ENCODE results near the gene IGSF5.
A peak's percentile ranks its signal among the peaks of the same experiment; 100 is the strongest.

Gene IGSF5

DNA sequence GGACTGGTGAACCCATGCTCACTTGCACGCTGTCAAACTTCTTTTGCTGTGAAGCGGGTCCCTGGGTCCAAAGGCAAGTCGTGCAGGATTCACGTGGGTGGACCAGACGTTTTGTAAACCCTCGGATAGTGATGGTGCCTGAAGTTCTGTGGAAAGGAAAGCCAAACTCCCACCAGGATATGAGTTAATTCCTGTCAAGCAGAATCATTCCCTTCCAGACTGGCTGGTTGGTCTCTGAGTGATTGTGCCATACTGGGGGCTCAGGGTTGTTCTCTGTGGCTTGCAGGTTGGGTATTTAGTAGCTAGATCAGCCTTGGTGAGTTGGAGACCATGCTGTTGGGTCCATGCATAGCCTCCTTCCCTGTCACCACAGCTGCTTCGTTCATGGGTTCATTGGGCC, 32.7 kb upstream of the IGSF5 start:
- no peak overlapping the region for H3K27ac ChIP-seq
- TF ChIP-seq ZFX (IDR thresholded peaks at IDR 0.05; ENCODE audit: borderline replicate concordance) = no peak
- TF ChIP-seq, protein P1, sequence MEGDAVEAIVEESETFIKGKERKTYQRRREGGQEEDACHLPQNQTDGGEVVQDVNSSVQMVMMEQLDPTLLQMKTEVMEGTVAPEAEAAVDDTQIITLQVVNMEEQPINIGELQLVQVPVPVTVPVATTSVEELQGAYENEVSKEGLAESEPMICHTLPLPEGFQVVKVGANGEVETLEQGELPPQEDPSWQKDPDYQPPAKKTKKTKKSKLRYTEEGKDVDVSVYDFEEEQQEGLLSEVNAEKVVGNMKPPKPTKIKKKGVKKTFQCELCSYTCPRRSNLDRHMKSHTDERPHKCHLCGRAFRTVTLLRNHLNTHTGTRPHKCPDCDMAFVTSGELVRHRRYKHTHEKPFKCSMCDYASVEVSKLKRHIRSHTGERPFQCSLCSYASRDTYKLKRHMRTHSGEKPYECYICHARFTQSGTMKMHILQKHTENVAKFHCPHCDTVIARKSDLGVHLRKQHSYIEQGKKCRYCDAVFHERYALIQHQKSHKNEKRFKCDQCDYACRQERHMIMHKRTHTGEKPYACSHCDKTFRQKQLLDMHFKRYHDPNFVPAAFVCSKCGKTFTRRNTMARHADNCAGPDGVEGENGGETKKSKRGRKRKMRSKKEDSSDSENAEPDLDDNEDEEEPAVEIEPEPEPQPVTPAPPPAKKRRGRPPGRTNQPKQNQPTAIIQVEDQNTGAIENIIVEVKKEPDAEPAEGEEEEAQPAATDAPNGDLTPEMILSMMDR (IDR thresholded peaks at IDR 0.05) = no peak

DNA sequence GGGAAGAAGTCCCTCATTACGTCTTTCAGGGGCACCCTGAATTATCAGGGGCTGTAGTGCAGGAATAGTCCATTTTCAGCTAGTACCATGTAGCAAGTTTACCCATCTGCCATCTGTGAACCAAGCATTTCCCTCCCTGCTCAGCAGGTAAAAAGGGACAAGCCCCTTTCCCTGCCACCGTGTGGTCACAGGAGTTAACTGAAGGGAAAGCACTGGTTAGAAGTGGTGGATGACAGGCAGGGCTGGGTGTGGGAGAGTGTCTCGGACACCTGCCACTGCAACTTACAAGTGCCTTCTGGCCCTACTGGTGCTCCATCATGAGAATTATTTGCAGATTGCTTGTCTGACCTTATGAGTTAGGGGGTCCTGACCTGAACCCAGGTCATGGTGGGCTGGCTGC, 32.0 kb upstream of the IGSF5 start:
- TF ChIP-seq, protein P1 (IDR thresholded peaks at IDR 0.05) = peak; percentile 21; the same call in 1 of the 2 replicates
- TF ChIP-seq ZFX (IDR thresholded peaks at IDR 0.05; ENCODE audit: borderline replicate concordance) = no peak
- H3K27ac ChIP-seq = no peak overlapping the region

- no peak overlapping the region for H3K27ac ChIP-seq
- TF ChIP-seq, protein P1 (IDR thresholded peaks at IDR 0.05) = no peak
- no peak for TF ChIP-seq ZFX (IDR thresholded peaks at IDR 0.05; ENCODE audit: borderline replicate concordance)
Measured at GRCh38 chr21:39713905-39714304, 31.1 kb upstream of the IGSF5 start.

- H3K27ac ChIP-seq = no peak overlapping the region
- TF ChIP-seq, protein P1 (IDR thresholded peaks at IDR 0.05) = no peak
- no peak for TF ChIP-seq ZFX (IDR thresholded peaks at IDR 0.05; ENCODE audit: borderline replicate concordance)
Measured at GRCh38 chr21:39714331-39714730, 30.7 kb upstream of the IGSF5 start.

DNA sequence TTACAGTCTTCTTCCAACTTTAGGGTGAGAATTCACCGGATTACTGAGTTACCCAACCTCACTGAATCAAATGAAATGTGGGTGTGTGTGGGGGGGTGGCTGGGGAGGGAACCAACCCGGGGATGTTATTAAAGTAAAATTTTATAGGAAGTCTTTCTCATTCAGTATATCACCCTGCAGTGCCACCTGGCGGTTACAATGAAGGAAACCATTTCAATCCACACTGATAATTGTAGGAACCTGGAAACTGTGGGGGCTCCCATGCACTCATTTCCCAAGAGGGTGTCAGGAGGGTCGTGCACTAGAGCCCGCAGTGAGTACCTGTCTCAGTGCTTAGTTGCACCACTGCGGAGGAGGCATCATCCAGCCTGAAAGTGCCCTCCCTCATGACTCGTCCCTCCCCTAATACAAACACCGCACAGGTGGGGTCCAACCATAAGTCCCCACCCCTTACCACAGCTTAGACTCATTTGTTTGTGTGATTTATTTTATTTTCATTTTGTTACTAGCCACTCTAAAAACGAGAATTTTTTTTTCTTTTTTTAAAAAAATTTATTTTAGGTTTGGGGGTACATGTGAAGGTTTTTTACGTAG, 29.1 kb upstream of the IGSF5 start:
- no peak for TF ChIP-seq ZFX (IDR thresholded peaks at IDR 0.05; ENCODE audit: borderline replicate concordance)
- TF ChIP-seq, protein P1 (IDR thresholded peaks at IDR 0.05) = peak; percentile 80

DNA sequence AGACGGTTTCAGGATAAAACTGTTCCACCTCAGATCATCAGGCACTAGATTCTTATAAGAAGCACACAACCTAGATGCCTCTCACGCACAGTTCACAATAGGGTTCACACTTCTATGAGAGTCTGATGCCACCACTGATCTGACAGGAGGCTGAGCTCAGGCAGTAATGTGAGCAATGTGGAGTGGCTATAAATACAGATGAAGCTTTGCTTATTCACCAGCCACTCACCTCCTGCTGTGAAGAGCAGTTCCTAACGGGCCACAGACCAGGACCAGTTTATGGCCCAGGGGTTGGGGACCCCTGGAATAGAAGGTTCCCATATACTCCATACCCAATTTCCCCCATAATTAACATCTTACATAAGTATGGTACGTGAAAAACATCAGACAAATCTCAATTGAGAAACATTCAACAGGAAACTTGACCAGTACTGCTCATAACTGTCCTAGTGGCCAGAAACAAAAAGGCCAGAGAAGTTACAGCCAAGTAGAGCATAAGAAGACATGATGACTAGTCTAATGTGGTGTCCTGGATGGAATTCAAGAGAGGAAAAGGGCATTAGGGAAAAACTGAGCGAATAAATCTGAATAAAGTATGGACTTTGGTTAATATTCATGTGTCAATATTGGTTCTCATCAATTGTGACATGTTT, 24.7 kb upstream of the IGSF5 start:
- no peak for TF ChIP-seq ZFX (IDR thresholded peaks at IDR 0.05; ENCODE audit: borderline replicate concordance)
- TF ChIP-seq, protein P1 (IDR thresholded peaks at IDR 0.05) = no peak
- no peak overlapping the region for H3K27ac ChIP-seq

More for the DNA sequence above, 29.1 kb upstream of the IGSF5 start:
- H3K27ac ChIP-seq = no peak overlapping the region

GRCh38 chr21:39721885-39722284, 23.1 kb upstream of the IGSF5 start:
- no peak overlapping the region for H3K27ac ChIP-seq
- TF ChIP-seq, protein P1 (IDR thresholded peaks at IDR 0.05) = no peak
- TF ChIP-seq ZFX (IDR thresholded peaks at IDR 0.05; ENCODE audit: borderline replicate concordance) = no peak
